Activated CD8-positive, alpha-beta memory T cell treated with anti-CD3 and anti-CD28 coated beads for 48 hours (primary cell): ENCODE measurements around the gene SMPD3.

Experiments used
- DNase-seq, 3 experiments: peaks; one replicate each; pipeline ENCODE4 v3.0.0-alpha.2; 2020; ENCODE audit warnings: low read depth in 2 of 3, low spot score in 2 of 3

Gene SMPD3

GRCh38 chr16:68472581-68472980, 24.3 kb upstream of the SMPD3 start:
- DNase-seq: no peak

- no peak for DNase-seq
Measured at GRCh38 chr16:68470461-68471150, 22.3 kb upstream of the SMPD3 start.

DNA sequence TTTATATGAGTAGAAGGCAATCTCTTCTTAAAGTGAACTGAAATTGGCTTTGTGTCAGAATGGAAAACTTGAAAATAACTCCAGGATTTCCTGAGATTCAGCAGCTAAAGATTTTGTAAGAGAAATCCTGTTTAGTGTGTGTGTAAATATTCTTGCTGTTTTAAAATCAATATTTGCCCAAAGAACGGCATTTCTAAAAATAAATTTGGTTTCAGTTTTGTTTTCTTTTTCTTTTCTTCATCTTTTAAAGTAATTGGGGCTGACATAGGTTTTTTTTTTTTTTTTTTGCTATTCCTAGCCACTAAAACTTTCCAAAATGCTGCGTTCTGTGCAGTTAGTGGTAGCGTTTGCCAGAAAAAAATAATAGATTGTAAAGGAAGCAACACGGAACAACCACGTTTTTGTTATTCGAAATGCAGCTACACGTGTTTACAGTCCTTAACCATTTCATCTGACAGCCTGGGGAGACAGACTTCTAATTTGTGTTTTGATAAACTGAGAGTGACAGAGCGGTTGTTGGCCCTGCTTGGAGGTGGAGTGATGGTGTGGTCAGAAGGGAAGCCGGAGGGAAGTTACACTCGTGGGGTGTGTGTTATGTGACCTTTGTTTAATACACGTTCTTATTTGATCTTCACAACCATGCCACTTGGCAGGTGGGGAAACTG, 21.6 kb upstream of the SMPD3 start:
- no peak for DNase-seq

DNA sequence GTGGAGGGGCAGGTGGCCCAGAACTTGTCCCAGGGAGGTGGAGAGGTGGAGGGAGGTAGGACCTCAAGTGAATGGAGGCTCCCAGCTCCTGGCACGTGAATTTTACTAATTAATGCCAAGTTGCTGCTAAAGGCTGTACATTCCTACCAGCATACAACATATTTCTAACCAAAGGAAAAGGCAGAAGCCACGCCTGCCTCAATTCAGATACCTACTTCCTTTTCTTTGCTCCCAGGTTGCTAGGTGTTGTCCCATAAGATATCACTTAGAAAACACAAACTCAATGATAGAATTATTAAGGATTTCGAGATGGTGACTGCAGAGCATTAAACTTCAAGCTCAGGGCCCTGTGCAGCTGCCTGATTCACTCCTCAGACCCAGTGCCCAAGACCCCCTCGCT, 20.5 kb upstream of the SMPD3 start:
- DNase-seq: no peak

GRCh38 chr16:68466174-68466573, 17.9 kb upstream of the SMPD3 start:
- DNase-seq: no peak

GRCh38 chr16:68463904-68464303, 15.6 kb upstream of the SMPD3 start:
- DNase-seq: no peak

DNA sequence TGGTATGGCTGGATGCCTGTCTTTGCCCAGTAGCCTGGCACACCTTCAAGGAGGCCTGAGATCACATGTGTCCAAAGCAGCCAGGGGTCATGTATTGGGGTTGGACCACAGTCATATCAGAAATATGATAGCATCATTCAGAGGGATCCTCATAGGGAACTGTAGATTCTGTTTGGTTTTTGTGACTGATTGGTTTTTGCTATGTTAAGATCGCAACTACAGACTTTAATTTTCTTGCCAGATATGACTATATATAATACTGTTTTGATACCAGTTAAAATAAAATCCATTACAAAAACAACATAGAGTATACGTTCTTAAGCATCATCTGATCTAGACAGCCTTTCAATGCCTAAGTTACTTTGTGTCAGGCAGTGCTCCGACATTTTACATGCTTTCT, 11.8 kb upstream of the SMPD3 start:
- no peak for DNase-seq

DNA sequence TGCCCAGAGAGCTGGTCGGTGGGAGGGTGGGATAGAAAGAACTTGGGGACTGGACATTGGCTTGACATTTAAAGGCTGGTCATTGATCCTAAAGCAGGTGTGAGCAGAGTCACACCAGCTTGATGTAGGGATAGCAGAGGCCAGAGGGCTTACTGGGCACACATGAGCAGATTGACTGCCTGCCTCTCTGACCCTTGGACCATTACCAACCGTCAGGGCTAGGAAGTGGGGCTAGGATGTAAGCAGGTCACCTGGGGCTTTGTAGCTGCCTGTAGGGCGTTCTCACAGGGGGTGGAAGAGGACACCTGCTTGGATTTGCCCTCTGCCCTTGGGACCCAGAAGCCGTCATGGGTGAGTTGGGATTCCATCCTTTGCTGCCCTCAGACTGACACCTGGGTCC, 11.1 kb upstream of the SMPD3 start:
- DNase-seq: no peak

DNA sequence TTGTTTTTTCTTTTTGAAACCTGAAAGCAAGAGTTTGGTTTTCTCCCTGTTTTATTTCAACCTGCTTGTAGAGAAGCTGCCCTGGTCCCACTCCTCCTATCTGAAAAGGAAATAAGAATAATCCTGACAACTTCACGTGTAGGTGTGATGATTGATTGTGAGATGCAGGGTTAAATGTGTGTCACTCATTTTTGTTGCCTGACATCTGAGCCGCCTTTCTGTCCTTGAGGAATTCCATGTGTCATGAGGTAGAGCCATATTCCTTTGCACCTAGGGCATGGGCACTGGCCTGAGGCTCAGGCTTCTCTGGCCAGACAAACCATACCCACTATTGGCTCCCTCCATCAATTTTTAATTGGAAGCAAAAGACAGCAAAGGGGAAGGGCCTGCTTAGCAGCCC, 10.2 kb upstream of the SMPD3 start:
- no peak for DNase-seq

- no peak for DNase-seq
Measured at GRCh38 chr16:68458101-68458500, 9.8 kb upstream of the SMPD3 start.

DNA sequence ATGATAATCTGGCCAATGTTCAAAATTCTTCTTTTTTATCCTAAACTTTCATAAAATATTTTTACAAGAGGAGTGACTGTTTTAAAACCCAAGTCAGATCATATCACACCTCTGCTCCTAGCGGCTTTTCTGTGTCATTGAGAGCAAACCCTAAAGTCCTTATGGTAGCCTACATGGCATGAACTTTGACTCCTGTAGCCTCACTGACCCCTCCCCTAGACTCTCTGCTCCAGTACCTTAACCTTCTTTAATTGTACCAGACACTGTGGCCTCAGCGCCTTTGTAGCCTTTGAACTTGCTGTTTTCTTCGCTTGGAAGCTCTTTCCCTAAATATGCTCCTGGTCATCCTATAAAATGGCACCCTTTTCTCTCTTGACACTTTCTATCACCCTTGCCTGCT, 7.3 kb upstream of the SMPD3 start:
- no peak for DNase-seq

DNA sequence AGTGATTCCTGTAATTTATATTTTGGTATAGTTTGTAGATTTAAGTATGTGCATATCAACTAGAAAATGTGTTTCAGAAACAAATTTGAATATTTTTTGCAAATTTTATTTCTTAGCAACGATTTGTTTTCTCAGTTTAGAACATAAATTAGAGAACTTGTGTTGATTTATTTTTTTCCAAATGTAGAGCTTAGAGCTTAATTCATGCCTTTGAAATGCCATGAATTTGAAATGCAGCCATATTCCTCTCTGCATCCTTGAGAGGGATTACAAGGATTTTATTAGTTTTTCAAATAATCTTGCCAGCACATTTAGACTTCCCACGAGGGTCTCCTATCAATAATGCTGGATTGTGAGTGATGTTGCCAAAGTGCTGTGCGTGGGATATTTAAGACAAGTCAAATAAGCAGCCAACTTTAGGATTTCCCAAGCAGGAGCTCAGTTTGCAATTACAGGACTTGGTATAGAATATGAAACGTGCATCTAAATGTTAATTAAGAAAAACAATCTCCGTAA, 6.7 kb upstream of the SMPD3 start:
- DNase-seq: no peak

- DNase-seq: no peak
Measured at GRCh38 chr16:68453816-68454215, 5.5 kb upstream of the SMPD3 start.

DNA sequence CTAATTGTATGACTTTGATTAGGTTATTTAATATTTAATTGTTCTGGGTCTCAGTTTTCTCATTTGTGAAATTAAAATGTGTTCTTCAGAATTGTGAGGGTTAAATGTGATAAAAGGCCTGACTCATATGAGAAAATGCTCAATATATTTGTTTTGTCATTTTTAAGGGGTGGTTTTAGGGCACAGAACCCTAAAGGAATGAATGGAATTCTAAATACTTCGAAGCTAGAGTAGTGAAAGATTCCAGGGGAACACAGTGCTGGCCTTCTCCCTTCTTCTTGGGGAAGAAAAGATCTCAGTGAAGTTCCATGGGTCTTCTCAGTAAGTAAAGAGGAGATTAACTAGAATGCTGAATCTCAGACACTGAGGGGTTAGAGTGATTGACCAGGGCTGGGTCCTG, 3.9 kb upstream of the SMPD3 start:
- no peak for DNase-seq

- DNase-seq: no peak
Measured at GRCh38 chr16:68451676-68452075, 3.4 kb upstream of the SMPD3 start.

DNA sequence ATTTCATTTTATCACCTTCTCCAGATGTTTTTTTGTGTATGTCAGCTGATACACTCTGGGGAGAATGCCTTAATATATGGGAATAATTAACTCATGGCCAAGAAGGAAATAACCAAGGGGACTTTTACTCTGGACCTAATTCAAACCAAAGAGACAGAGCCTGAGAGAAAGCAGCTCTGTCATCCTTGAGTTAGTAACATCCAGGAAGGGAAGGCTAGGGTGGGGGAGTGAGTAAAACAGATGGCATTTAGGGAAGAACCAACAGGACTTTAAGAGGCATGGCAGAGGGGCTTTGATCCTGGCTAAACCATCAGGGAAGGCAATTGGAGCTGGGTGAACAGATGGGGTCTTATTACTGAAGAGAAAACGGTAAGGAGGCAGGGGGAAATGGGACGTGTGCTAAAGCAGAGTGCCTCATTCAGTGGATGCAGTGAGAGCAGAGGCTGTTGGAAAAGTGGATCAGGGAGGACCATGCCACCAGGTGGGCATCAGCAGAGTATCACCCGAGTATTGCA, 2.5 kb upstream of the SMPD3 start:
- DNase-seq: no peak

DNA sequence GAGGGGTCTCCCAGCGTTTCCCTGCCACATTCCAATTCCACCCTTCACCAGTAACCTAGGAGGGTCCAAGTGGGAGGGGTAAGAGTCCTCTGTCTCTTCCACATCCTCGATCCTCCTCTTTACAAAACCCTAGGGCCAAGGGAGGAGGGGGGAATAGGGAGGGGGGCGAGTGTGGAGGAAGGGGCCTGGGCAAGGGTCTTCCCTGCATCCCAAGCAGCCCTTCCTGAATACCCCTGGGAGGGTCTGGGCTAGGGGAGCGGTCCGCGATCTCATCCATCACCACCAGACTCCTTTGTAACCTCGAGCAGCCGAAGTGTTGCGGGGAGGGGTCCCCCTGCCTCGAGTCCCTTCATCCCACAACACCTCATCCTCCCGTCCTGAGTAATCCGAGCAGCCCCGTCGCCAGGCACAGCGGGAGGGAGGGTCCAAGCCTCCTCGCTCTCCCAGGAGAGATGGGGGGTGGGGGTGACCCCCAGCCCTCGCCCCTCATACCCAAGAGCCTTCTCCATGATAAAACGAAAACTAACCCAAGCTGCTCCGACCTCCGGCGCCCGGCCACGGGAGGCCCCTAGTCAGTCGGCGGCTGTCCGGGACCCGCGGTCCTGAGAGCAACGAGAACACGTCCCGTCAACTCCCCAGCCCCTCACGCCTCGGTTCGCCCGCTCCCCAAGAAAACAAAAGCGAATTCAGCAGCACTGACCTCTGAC, 502 bp downstream of the SMPD3 start:
- DNase-seq: no peak

- DNase-seq: no peak
Measured at GRCh38 chr16:68446681-68447652, 1.3 kb downstream of the SMPD3 start.

DNA sequence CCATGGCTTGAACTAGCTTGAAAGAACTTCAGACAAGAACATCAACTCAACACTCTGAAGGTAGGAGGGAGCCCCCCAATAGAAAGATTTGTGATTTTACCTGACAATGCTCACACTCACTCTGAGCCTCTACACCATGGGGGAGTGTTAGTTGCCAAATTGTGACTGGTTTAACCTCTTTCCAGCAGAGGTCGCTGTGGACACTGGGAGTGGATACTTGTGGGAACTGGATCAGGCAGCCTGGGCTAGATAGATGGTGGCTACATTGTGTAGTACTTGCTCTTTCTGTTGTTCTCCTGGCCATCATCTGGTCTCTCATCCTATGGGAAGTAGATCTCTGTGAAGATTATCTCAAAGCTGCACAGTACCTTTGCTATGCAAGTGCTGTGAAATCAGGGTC, 2.9 kb downstream of the SMPD3 start:
- peak in 1 of 3 experiments; percentile 19 for DNase-seq

DNA sequence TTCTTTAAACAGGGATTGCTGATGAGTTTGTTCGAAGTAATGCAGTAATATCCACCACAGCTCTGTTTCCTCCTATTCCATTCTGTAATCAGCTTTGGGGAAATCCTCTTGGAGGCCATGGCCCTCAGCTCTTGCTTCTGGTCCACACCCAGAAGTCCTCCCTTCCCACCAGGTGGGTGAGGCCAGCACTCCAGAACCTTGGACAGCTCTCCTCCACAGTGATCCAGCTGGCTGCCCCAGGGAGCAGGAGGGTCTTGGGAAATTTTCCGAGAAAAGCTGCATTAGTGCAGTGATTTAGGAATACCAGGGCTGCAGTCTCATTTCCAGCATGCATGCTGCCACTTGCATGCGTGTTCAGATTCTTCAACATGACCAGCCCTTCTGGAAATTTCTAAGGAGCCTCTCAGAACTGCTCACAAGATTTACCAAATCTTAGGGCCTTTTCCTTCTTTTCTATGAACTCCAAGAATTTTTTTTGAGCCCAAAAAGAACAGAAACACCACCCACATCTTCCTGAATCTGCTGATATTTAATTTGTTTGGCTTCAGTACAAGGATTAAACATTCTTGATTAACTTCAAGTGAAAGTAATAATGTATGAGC, 4.2 kb downstream of the SMPD3 start:
- no peak for DNase-seq
